PFSK-1 (cell line): ENCODE data around the gene PRCD.

Experiments used
- FOXP2 ChIP-seq: optimal IDR thresholded peaks from 2 replicates; pipeline ENCODE3; 2011; ENCODE audit warnings: borderline replicate concordance, control low read depth, inconsistent platforms; ENCODE audit not compliant: insufficient read depth; ENCODE audit errors: extremely low read length, extremely low read depth
- POLR2AphosphoS5 ChIP-seq: IDR thresholded peaks from 2 replicates; pipeline ENCODE4 v1.6.1; 2012; ENCODE audit warnings: low read depth, mild to moderate bottlenecking, control low read depth, low read length, moderate library complexity
- REST ChIP-seq, 2 experiments: IDR thresholded peaks; 2 replicates each; pipeline versions ENCODE4 v1.6.1 to v1.8.0; 2011 to 2012; ENCODE audit warnings: low read depth in 2 of 2, low read length in 2 of 2, control low read depth in 1 of 2, inconsistent platforms in 1 of 2, mild to moderate bottlenecking in 1 of 2, moderate library complexity in 1 of 2; ENCODE audit not compliant: insufficient read depth in 1 of 2
- SIN3A ChIP-seq: IDR thresholded peaks from 2 replicates; pipeline ENCODE4 v1.6.1; 2012; ENCODE audit warnings: mild to moderate bottlenecking, low read length, moderate library complexity, borderline replicate concordance; ENCODE audit not compliant: insufficient read depth
- TAF1 ChIP-seq: IDR thresholded peaks from 2 replicates; pipeline ENCODE4 v1.6.1; 2012; ENCODE audit warnings: low read length, control low read depth, borderline replicate concordance; ENCODE audit not compliant: insufficient read depth

Gene PRCD

GRCh38 chr17:76566613-76566943 is 26.7 kb downstream of the PRCD start:
- TF ChIP-seq SIN3A (no peak), TAF1 (no peak), POLR2AphosphoS5 (peak; percentile 12; the same call in 1 of the 2 replicates), FOXP2 (no peak), REST (IDR thresholded peaks at IDR 0.05; ENCODE audit: insufficient read depth in 1 of 2, low read depth in 2 of 2, low read length in 2 of 2) (no peak)

GRCh38 chr17:76566988-76567431 is 27.2 kb downstream of the PRCD start:
- TF ChIP-seq POLR2AphosphoS5 (peak; percentile 61), FOXP2 (no peak)

GRCh38 chr17:76567634-76568432 is 28.0 kb downstream of the PRCD start:
- no peak for TF ChIP-seq SIN3A
- no peak for TF ChIP-seq FOXP2
- peak; percentile 40; the same call in 1 of the 2 replicates for TF ChIP-seq POLR2AphosphoS5
- TF ChIP-seq REST (IDR thresholded peaks at IDR 0.05; ENCODE audit: insufficient read depth in 1 of 2, low read depth in 2 of 2, low read length in 2 of 2) = no peak
- TF ChIP-seq TAF1 = no peak

GRCh38 chr17:76568811-76569221 is 29.0 kb downstream of the PRCD start:
- no peak for TF ChIP-seq REST (IDR thresholded peaks at IDR 0.05; ENCODE audit: insufficient read depth in 1 of 2, low read depth in 2 of 2, low read length in 2 of 2)
- TF ChIP-seq SIN3A = no peak
- TF ChIP-seq TAF1 = no peak
- no peak for TF ChIP-seq FOXP2
- no peak for TF ChIP-seq POLR2AphosphoS5

DNA sequence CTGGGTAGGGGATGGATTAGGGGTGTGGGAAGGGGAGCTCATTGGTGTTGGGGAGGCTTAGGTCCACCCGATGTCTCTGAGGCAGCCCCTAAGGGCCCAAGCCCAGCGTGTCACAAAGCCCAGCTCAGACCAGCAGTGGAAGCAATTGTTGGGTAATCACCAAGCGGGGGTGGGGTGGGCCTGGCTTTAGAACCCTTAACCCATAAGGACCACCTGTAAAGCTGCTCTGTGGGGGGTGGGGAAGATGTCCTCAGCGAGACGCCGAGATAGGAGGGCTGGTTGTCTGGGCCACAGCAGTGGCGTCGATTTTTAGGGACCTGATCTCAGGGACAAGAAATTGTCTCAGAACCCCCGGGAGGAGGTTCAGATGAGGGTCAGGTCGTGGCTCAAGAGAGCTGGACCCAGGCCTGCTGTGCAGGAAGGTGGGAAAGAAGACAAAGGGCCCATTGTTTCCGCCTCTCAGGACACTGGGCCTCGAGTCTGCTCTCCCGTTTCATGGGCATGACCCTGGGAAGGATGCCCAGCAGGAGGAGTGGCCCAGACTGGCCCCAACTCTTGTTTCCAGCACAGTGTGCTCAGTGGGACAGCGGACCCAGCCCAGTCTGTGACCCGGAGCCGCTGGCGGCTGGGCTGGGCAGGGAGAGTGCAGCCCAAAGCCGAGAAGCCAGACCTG is 29.9 kb downstream of the PRCD start:
- TF ChIP-seq POLR2AphosphoS5 = no peak
- TF ChIP-seq TAF1 = no peak
- no peak for TF ChIP-seq SIN3A
- TF ChIP-seq FOXP2 = no peak
- TF ChIP-seq REST (IDR thresholded peaks at IDR 0.05; ENCODE audit: insufficient read depth in 1 of 2, low read depth in 2 of 2, low read length in 2 of 2) = no peak
